Hepatic stellate cell (primary cell): ENCODE measurements around the gene TMEM252.

Experiments
- DNase-seq: peaks from one replicate; pipeline ENCODE4 v3.0.0; 2011; ENCODE audit warnings: low spot score

The TMEM252 gene

GRCh38 chr9:68541568-68541967, 885 bp upstream of the TMEM252 start:
- DNase-seq, result no peak

- no peak for DNase-seq
Observed at GRCh38 chr9:68538200-68538599, 2.5 kb downstream of the TMEM252 start.

- no peak for DNase-seq
Observed at GRCh38 chr9:68537616-68537880, 3.1 kb downstream of the TMEM252 start.

- no peak for DNase-seq
Observed at GRCh38 chr9:68536876-68537615, 3.6 kb downstream of the TMEM252 start.

- DNase-seq, result no peak
Observed at GRCh38 chr9:68533678-68534077, 7.0 kb downstream of the TMEM252 start.

GRCh38 chr9:68532131-68532530, 8.6 kb downstream of the TMEM252 start:
- no peak for DNase-seq

- DNase-seq, result peak; percentile 8
Observed at GRCh38 chr9:68530618-68531017, 10.1 kb downstream of the TMEM252 start.

GRCh38 chr9:68523367-68523936, 17.2 kb downstream of the TMEM252 start:
- no peak for DNase-seq

- no peak for DNase-seq
Observed at GRCh38 chr9:68522954-68523353, 17.7 kb downstream of the TMEM252 start.

GRCh38 chr9:68522131-68522530, 18.6 kb downstream of the TMEM252 start:
- no peak for DNase-seq

GRCh38 chr9:68515326-68516017, 25.2 kb downstream of the TMEM252 start:
- peak; percentile 28 for DNase-seq

- no peak for DNase-seq
Observed at GRCh38 chr9:68513981-68514380, 26.7 kb downstream of the TMEM252 start.

GRCh38 chr9:68513385-68513784, 27.3 kb downstream of the TMEM252 start:
- DNase-seq, result no peak

GRCh38 chr9:68509689-68510088, 31.0 kb downstream of the TMEM252 start:
- no peak for DNase-seq

GRCh38 chr9:68508547-68508946, 32.1 kb downstream of the TMEM252 start:
- DNase-seq, result no peak

- DNase-seq, result no peak
Observed at GRCh38 chr9:68507806-68508145, 32.9 kb downstream of the TMEM252 start.

- DNase-seq, result peak; percentile 21
Observed at GRCh38 chr9:68507130-68507805, 33.4 kb downstream of the TMEM252 start.

- DNase-seq, result no peak
Observed at GRCh38 chr9:68506551-68506950, 34.1 kb downstream of the TMEM252 start.

GRCh38 chr9:68505681-68506409, 34.8 kb downstream of the TMEM252 start:
- no peak for DNase-seq

- no peak for DNase-seq
Observed at GRCh38 chr9:68502279-68502678, 38.4 kb downstream of the TMEM252 start.

- DNase-seq, result peak; percentile 30
Observed at GRCh38 chr9:68500457-68501381, 40.0 kb downstream of the TMEM252 start.
